HCT116 (cell line): ENCODE results near the gene SEC61A1. TPM values are rescaled to one million over a fixed set of nuclear protein-coding genes. Genes with fewer than 3 reads are reported as not detected.

Source experiments
- ATAC-seq: fragments of 200-7000 bp; cut with Tn5 transposase; 2 replicates; pipeline ENCODE4 v1.9.1; 2020; ENCODE audit warnings: mild to moderate bottlenecking, moderate library complexity
- BruUV-seq: library from RNA; stranded (reverse); fragments of 400-500 nt; replicated peaks from 2 replicates; lab custom pipeline; 2021; lab: Mats Ljungman, UMichigan
- CTCF ChIA-PET: fragments of 300-600 bp; sonication (Branson Sonifier 250); formaldehyde crosslinking; loops from one replicate; lab custom pipeline; 2021; ENCODE audit warnings: antibody characterized with exemption; lab: Charles Lee
- POLR2A ChIA-PET: fragments of 300-600, 350-600 bp; sonication (Branson Sonifier 250); formaldehyde crosslinking; loops from one replicate; lab custom pipeline; 2021; ENCODE audit warnings: antibody characterized with exemption; lab: Charles Lee
- RAD21 ChIA-PET, 2 experiments: fragments of 300-600 bp; sonication (Branson Sonifier 250); formaldehyde crosslinking; loops; one replicate each; lab custom pipeline; 2023; ENCODE audit warnings: low total read pairs in 2 of 2; ENCODE audit not compliant: uncharacterized antibody in 2 of 2, unreplicated experiment in 2 of 2, low non-redundant PET in 1 of 2; lab: Charles Lee
- DNase-seq: peaks from one replicate; pipeline ENCODE4 v3.0.0-alpha.2; 2010; ENCODE audit warnings: low read depth, low spot score
- H2AFZ ChIP-seq: fragments of 200-600 bp; shearing (Covaris generic), sonication (generic); 2 replicates; pipeline ENCODE4 v1.6.1; 2017; ENCODE audit warnings: low read depth, mixed run types, mixed read lengths, antibody characterized with exemption, low read length; ENCODE audit not compliant: poor library complexity, severe bottlenecking
- H3K27ac ChIP-seq: 2 replicates; pipeline ENCODE4 v1.5.1; 2012; ENCODE audit warnings: low read depth, low read length
- H3K27me3 ChIP-seq: fragments of 200-600 bp; sonication (generic); 2 replicates; pipeline ENCODE4 v1.6.1; 2016; ENCODE audit warnings: mixed run types, low read length, mixed read lengths; ENCODE audit not compliant: insufficient read depth
- H3K36me3 ChIP-seq, 2 experiments: fragments of 200-500 bp in 1 of 2; fragments of 200-600 bp in 1 of 2; sonication (Bioruptor generic) in 1 of 2; sonication (generic) in 1 of 2; 2 replicates each; pipeline versions ENCODE4 v1.5.1 to v1.6.1; 2014 to 2016; ENCODE audit warnings: low read length in 2 of 2, inconsistent platforms in 1 of 2, mixed read lengths in 1 of 2, mixed run types in 1 of 2; ENCODE audit not compliant: insufficient read depth in 2 of 2, control insufficient read depth in 1 of 2
- H3K4me1 ChIP-seq, 2 experiments: fragments of 200-600 bp in 1 of 2; sonication (generic) in 1 of 2; 2 replicates each; pipeline versions ENCODE4 v1.5.1 to v1.6.1; 2012 to 2017; ENCODE audit warnings: low read length in 2 of 2, inconsistent platforms in 1 of 2, mild to moderate bottlenecking in 1 of 2, mixed read lengths in 1 of 2, mixed run types in 1 of 2, moderate library complexity in 1 of 2; ENCODE audit not compliant: insufficient read depth in 2 of 2, control insufficient read depth in 1 of 2
- H3K4me2 ChIP-seq: fragments of 200-600 bp; sonication (generic); 2 replicates; pipeline ENCODE4 v1.6.1; 2017; ENCODE audit warnings: mixed run types, low read length, mixed read lengths
- H3K4me3 ChIP-seq, 2 experiments: fragments of 200-600 bp in 1 of 2; sonication (generic) in 1 of 2; replicated peaks in 1 of 2; 2 replicates each; pipeline ENCODE4 v1.5.1; 2011 to 2016; ENCODE audit warnings: low read length in 2 of 2, control low read depth in 1 of 2, low read depth in 1 of 2, mild to moderate bottlenecking in 1 of 2, mixed read lengths in 1 of 2, mixed run types in 1 of 2
- H3K79me2 ChIP-seq: fragments of 200-600 bp; sonication (generic); 2 replicates; pipeline ENCODE4 v1.6.1; 2017; ENCODE audit warnings: mild to moderate bottlenecking, mixed run types, low read length, moderate library complexity, mixed read lengths; ENCODE audit not compliant: insufficient read depth
- H3K9ac ChIP-seq: fragments of 200-600 bp; sonication (generic); 2 replicates; pipeline ENCODE4 v1.6.1; 2016; ENCODE audit warnings: low read length, mixed read lengths
- H3K9me2 ChIP-seq: fragments of 200-600 bp; sonication (generic), shearing (Covaris generic); 2 replicates; pipeline ENCODE4 v1.6.1; 2017; ENCODE audit warnings: mixed run types, mild to moderate bottlenecking, moderate library complexity; ENCODE audit not compliant: insufficient read depth
- H3K9me3 ChIP-seq, 2 experiments: fragments of 200-500 bp in 1 of 2; fragments of 200-600 bp in 1 of 2; sonication (Bioruptor generic) in 1 of 2; sonication (generic) in 1 of 2; 2 replicates each; pipeline ENCODE4 v1.6.1; 2014 to 2017; ENCODE audit warnings: low read length in 2 of 2, mixed read lengths in 2 of 2, inconsistent platforms in 1 of 2, low read depth in 1 of 2, mild to moderate bottlenecking in 1 of 2, mixed run types in 1 of 2, moderate library complexity in 1 of 2; ENCODE audit not compliant: control insufficient read depth in 1 of 2, insufficient read depth in 1 of 2
- H4K20me1 ChIP-seq: fragments of 200-600 bp; sonication (generic), shearing (Covaris generic); 2 replicates; pipeline ENCODE4 v1.6.1; 2017; ENCODE audit warnings: mixed run types, mild to moderate bottlenecking, moderate library complexity; ENCODE audit not compliant: insufficient read depth
- CBX3 ChIP-seq: IDR thresholded peaks from 2 replicates; pipeline ENCODE4 v1.6.1; 2012; ENCODE audit warnings: low read depth
- CEBPB ChIP-seq: IDR thresholded peaks from 2 replicates; pipeline ENCODE4 v1.6.1; 2012; ENCODE audit warnings: low read depth
- EZH2 ChIP-seq: fragments of 200-600 bp; sonication (generic); IDR thresholded peaks from 2 replicates; pipeline ENCODE4 v1.6.1; 2017; ENCODE audit warnings: antibody characterized with exemption, mixed run types
- EZH2phosphoT487 ChIP-seq: fragments of 200-600 bp; IDR thresholded peaks from 2 replicates; pipeline ENCODE4 v1.6.1; 2018; ENCODE audit warnings: antibody characterized with exemption, borderline replicate concordance
- MAX ChIP-seq: IDR thresholded peaks from 2 replicates; pipeline ENCODE4 v1.6.1; 2012
- POLR2A ChIP-seq: IDR thresholded peaks from 2 replicates; pipeline ENCODE4 v1.7.0; 2011; ENCODE audit warnings: borderline replicate concordance; ENCODE audit not compliant: insufficient read depth, insufficient read length; ENCODE audit errors: extremely low read depth
- POLR2AphosphoS5 ChIP-seq: IDR thresholded peaks from 2 replicates; pipeline ENCODE4 v1.6.1; 2011; ENCODE audit warnings: mild to moderate bottlenecking, low read depth, low read length, moderate library complexity
- SIN3A ChIP-seq: IDR thresholded peaks from 2 replicates; pipeline ENCODE4 v1.6.1; 2012; ENCODE audit warnings: low read depth
- SP1 ChIP-seq: IDR thresholded peaks from 2 replicates; pipeline ENCODE4 v1.6.1; 2012; ENCODE audit warnings: low read depth
- SRF ChIP-seq: IDR thresholded peaks from 2 replicates; pipeline ENCODE4 v1.6.1; 2012; ENCODE audit warnings: low read depth
- TCF7L2 ChIP-seq: IDR thresholded peaks from 2 replicates; pipeline ENCODE4 v1.7.0; 2011; ENCODE audit warnings: borderline replicate concordance, inconsistent platforms; ENCODE audit not compliant: insufficient read depth, insufficient read length; ENCODE audit errors: extremely low read depth
- YY1 ChIP-seq: IDR thresholded peaks from 2 replicates; pipeline ENCODE4 v1.6.1; 2011; ENCODE audit warnings: low read length, low read depth, moderate library complexity, mild to moderate bottlenecking; ENCODE audit not compliant: insufficient replicate concordance; ENCODE audit errors: extremely low read depth
- ZBTB33 ChIP-seq: IDR thresholded peaks from 2 replicates; pipeline ENCODE4 v1.6.1; 2011; ENCODE audit warnings: mild to moderate bottlenecking, low read length, moderate library complexity; ENCODE audit not compliant: insufficient replicate concordance; ENCODE audit errors: extremely low read depth
- ZFX ChIP-seq: fragments of 450-650 bp; IDR thresholded peaks from 2 replicates; pipeline ENCODE4 v1.6.1; 2017
- intact Hi-C: fragments of 100-400 bp; cut with micrococcal nuclease; formaldehyde crosslinking; loops from 2 replicates; pipeline ENCODE4 v1.10.0; 2022
- total RNA-seq: library from RNA; stranded (reverse); gene quantifications from one replicate; pipeline ENCODE4 v1.2.1, GENCODE V29; 2021; ENCODE audit not compliant: unreplicated experiment
- TF ChIP-seq, protein P1 (sequence below): IDR thresholded peaks from 2 replicates; pipeline ENCODE4 v1.6.1; 2012
- TF ChIP-seq, protein P2 (sequence below), 3 experiments: fragments of 200-600 bp in 1 of 3; sonication (generic) in 1 of 3; IDR thresholded peaks in 2 of 3; conservative IDR thresholded peaks in 1 of 3; 2 replicates each; pipeline ENCODE4 v1.5.1; 2012 to 2017; ENCODE audit warnings: low read depth in 2 of 3, low read length in 2 of 3, antibody characterized with exemption in 1 of 3, borderline replicate concordance in 1 of 3, control low read depth in 1 of 3, mild to moderate bottlenecking in 1 of 3, mixed read lengths in 1 of 3, mixed run types in 1 of 3, moderate library complexity in 1 of 3; ENCODE audit not compliant: insufficient read depth in 1 of 3

Gene SEC61A1
- total RNA-seq, 1 experiment from 2014 or later, result 176 TPM

DNA sequence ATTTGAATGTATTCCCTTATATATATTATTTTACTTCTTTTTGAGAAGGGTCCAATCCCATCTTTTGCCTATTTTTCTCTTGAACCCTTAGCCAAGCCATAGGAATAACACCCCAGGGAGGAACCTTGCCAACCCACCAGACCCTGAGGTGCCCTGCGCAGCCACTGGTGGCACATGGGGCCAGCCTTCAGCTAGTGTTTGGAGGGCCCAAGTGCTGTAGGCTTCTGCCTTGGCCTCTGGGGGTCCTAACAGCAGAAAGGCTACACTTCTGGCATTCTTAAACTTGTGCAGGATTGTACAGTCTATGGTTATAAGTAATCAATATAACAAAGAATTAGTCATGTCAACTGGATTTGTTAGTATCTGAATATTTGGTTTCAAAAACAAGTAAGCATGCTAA lies 36.9 kb downstream of the SEC61A1 start:
- no peak overlapping the region for H3K4me2 ChIP-seq
- POLR2A ChIA-PET, result no interaction called here
- no peak overlapping the region for H3K4me3 ChIP-seq
- no peaks in the 10 kb centered on the region for H3K4me1 ChIP-seq
- H2AFZ ChIP-seq, result no peak overlapping the region
- TF ChIP-seq MAX (no peak), CBX3 (no peak), POLR2AphosphoS5 (no peak), EZH2 (no peak), EZH2phosphoT487 (no peak), POLR2A (no peak), YY1 (no peak)
- TF ChIP-seq, protein P1, sequence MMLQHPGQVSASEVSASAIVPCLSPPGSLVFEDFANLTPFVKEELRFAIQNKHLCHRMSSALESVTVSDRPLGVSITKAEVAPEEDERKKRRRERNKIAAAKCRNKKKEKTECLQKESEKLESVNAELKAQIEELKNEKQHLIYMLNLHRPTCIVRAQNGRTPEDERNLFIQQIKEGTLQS, result no peak
- H3K9me3 ChIP-seq, result no peaks in the 10 kb centered on the region
- CTCF ChIA-PET, result no interaction called here
- H3K36me3 ChIP-seq, result peaks cover 12 to 56% of the 10 kb centered on the region in 2 experiments
- RAD21 ChIA-PET, result no interaction called here
- DNase-seq (no peak), ATAC-seq (peak; percentile 54)
- intact Hi-C loops, result no loop called here
- no peak overlapping the region for H3K27ac ChIP-seq
- H3K9ac ChIP-seq, result no peak overlapping the region
- BruUV-seq, result no TSS peak
- H3K9me2 ChIP-seq, result no peaks in the 10 kb centered on the region
- no peaks in the 10 kb centered on the region for H3K27me3 ChIP-seq
- H3K79me2 ChIP-seq, result peaks cover 78% of the 10 kb centered on the region
- H4K20me1 ChIP-seq, result peaks cover 6% of the 10 kb centered on the region; the same call in 1 of the 2 replicates

- H3K9ac ChIP-seq, result no peak overlapping the region
- no peaks in the 10 kb centered on the region for H3K9me3 ChIP-seq
- ChIA-PET RAD21 (no interaction called here), POLR2A (no interaction called here), CTCF (no interaction called here)
- peaks cover 6 to 54% of the 10 kb centered on the region in 2 experiments; a peak in 3 of 4 replicates for H3K36me3 ChIP-seq
- peaks cover 6% of the 10 kb centered on the region; the same call in 1 of the 2 replicates for H4K20me1 ChIP-seq
- BruUV-seq, result no TSS peak
- ATAC-seq (no peak), DNase-seq (no peak)
- no peak overlapping the region for H3K4me3 ChIP-seq
- H3K79me2 ChIP-seq, result peaks cover 85% of the 10 kb centered on the region
- H3K4me2 ChIP-seq, result no peak overlapping the region
- peaks cover 0 to 4% of the 10 kb centered on the region in 2 experiments; a peak in 1 of 4 replicates for H3K4me1 ChIP-seq
- H3K27me3 ChIP-seq, result no peaks in the 10 kb centered on the region
- no peaks in the 10 kb centered on the region for H3K9me2 ChIP-seq
- intact Hi-C loops, result no loop called here
- no peak overlapping the region for H3K27ac ChIP-seq
- no peak overlapping the region for H2AFZ ChIP-seq
- no peak for TF ChIP-seq SIN3A
- TF ChIP-seq ZBTB33, result no peak
- no peak for TF ChIP-seq CEBPB
- no peak for TF ChIP-seq EZH2phosphoT487
- no peak for TF ChIP-seq SRF
- no peak for TF ChIP-seq TCF7L2
- TF ChIP-seq MAX, result no peak
- no peak for TF ChIP-seq EZH2
- TF ChIP-seq, protein P2, sequence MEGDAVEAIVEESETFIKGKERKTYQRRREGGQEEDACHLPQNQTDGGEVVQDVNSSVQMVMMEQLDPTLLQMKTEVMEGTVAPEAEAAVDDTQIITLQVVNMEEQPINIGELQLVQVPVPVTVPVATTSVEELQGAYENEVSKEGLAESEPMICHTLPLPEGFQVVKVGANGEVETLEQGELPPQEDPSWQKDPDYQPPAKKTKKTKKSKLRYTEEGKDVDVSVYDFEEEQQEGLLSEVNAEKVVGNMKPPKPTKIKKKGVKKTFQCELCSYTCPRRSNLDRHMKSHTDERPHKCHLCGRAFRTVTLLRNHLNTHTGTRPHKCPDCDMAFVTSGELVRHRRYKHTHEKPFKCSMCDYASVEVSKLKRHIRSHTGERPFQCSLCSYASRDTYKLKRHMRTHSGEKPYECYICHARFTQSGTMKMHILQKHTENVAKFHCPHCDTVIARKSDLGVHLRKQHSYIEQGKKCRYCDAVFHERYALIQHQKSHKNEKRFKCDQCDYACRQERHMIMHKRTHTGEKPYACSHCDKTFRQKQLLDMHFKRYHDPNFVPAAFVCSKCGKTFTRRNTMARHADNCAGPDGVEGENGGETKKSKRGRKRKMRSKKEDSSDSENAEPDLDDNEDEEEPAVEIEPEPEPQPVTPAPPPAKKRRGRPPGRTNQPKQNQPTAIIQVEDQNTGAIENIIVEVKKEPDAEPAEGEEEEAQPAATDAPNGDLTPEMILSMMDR (IDR thresholded peaks at IDR 0.05 in 2 of 3, conservative IDR thresholded peaks at IDR 0.05 in 1 of 3; ENCODE audit: borderline replicate concordance in 1 of 3, insufficient read depth in 1 of 3, low read depth in 2 of 3, low read length in 2 of 3), result no peak
- no peak for TF ChIP-seq POLR2AphosphoS5
- TF ChIP-seq SP1, result no peak
- no peak for TF ChIP-seq ZFX
Observed at GRCh38 chr3:128091586-128091985, 39.3 kb downstream of the SEC61A1 start.
